HG03558 (cell line): ENCODE results near the gene COX5A.

ENCODE experiments used
- ATAC-seq: cut with Tn5 transposase; IDR thresholded peaks from one replicate; pipeline ENCODE4 v1.9.1; 2021; ENCODE audit warnings: moderate number of reproducible peaks; ENCODE audit not compliant: unreplicated experiment; ENCODE audit errors: extremely low read depth

The COX5A gene

GRCh38 chr15:74937590-74938371 is at the start of gene COX5A:
Gene COX5A (minus strand): TSS chr15:74938073. CDS start chr15:74938014, 59 bp downstream.
- peak; percentile 66 for ATAC-seq

DNA sequence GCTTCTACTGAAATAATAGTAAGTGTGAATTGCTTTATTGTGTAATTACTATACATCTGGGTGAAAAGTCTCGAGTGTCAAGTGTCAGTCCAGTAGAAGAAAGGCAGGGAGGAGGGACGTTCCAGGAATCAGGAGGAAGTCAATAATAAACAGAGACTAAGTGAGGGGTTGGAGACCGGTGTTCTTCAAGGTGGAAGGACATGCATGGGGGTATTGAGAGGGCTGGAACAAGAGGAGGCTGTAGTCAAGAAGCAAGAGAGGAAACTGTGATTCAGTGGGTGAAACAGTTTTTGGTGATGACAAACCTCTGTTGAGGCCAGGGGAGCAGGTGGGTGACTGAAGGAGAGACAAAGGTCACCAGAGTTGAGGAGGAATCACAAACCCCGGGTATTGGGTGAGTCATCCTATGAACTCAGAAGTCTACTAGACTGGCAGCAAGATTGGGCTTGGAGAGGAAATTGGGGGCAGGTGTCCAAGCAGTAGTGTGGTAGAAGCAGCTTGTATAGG is 45.9 kb upstream of the COX5A start:
- no peak for ATAC-seq

DNA sequence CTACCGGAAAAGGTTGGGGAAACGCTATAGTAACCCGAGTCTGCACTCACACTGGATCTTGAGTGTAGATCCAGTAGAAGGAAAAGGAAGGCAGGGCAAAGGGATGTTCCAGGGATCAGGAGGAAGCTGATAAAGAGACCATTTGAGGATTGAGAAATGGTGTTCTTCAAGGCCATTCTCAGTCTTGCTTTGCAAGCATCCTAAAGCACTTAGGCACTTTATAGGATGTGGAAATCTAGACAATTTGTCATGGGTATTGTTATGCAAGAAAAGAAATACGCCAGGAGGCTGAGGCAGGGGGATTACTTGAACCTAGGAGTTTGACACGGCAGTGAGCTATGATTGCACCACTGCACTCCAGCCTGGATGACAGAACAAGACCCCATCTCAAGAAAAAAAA is 44.3 kb upstream of the COX5A start:
- ATAC-seq = no peak

DNA sequence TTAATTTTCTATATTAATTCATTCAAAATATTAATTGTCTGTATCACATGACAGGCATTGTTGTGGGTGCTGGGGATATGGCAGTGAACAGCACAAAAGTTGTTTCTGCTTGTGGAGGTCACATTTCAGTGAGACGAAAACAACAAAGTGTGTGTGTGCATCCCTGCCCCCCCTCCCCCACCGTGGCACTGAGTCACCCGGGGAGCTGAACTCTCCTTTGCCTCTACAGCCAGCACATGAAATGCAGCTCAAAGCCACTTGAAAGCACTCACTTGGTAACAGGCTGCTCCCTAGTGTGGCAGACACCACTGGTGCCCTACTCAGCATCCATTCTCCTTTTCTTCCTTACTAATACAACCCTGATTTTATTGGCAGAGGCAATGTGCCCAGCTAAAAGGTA is 40.6 kb upstream of the COX5A start:
- no peak for ATAC-seq

DNA sequence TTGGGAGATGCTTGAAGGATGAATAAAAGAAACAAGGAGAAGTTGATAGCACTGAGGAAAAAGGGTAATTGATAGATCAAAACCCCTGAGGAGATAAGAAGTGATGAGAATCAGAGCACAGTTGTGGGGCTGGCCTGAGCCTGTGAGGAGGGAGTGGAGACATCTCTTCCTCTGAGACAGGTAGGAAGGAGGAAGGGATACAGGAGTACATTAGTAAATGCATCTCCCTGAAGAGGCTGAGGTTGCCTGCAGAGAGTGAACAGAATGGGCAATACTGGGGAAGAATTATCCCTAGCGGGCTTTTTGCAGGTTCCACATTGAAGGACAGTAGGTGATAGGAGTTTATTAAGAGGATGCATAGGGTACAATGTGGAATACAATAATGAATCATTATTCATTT is 40.2 kb upstream of the COX5A start:
- no peak for ATAC-seq

- ATAC-seq = no peak
Observed at GRCh38 chr15:74977599-74977998, 39.7 kb upstream of the COX5A start.

DNA sequence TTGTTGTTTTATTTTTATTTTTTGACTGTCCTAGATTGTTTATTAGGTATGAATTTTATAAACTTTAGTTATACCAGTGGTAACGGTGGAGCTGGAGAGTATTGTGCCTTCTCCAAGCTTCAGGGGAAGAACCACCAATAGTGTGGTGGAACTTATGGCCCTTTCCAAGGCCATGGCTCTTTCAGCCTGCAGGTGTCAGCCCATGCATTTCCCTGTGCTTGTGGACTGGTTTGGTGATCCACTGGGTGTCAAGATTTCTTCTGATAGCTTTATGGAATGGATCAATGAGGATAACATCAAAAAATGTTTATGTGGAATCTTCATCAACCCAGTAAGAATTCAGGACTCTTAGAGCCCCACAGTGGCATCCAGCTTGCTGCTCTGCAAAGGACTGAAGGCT is 38.3 kb upstream of the COX5A start:
- ATAC-seq = no peak

DNA sequence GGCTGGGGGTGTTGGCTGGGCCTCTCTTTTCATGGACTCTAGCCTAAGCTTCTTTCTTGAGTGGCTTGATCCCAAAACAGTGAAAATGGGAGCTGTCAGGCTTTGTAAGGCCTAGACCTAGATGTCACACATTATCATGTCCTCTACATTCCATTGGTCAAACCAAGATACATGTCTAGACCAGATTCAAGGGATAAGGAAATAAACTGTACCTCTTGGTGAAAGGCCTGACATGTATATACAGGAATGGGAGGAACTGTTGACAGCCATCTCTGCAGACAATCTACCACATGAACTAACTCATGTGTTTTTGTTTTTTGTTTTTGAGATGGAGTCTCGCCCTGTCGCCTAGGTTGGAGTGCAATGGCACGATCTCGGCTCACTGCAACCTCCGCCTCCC is 29.8 kb upstream of the COX5A start:
- ATAC-seq = no peak

DNA sequence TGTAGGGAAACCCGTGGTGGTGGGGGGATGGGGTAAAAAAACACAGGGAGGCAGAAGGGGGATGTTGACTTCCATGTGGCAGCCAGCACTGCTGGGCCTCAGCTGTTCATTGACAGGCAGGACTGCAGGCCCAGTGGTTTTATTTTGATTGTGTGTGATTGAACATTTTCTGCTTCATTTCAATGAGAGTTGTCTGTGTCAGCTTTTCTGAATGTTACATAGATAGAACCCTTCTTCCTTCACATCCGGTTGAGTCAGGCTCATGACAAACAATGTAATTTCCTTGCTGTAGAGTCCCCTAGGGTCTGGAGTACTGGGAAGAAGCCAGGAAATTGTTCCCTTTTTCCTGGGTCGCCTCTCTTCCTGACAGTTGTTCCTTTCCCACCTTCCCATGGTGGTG is 26.9 kb upstream of the COX5A start:
- ATAC-seq = no peak

DNA sequence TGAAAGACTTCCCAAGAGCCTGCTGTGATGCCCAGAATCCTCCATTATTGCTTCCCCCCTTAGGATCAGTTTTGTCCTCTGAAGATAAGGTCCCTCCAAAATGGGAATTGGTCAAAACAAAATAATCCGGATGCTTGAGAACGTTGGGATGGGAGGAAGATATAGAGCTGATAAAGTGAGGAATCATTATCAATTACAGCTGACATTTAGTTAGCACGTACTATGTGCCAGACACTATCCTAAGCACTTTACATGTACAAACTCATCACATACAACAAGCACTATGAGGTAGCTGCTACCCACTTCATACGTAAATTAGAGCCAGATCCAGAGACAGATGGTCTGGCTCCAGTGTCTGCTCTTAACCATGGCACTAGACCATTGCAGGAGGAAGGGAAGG is 25.3 kb upstream of the COX5A start:
- no peak for ATAC-seq

- ATAC-seq = no peak
Observed at GRCh38 chr15:74962671-74963070, 24.8 kb upstream of the COX5A start.

DNA sequence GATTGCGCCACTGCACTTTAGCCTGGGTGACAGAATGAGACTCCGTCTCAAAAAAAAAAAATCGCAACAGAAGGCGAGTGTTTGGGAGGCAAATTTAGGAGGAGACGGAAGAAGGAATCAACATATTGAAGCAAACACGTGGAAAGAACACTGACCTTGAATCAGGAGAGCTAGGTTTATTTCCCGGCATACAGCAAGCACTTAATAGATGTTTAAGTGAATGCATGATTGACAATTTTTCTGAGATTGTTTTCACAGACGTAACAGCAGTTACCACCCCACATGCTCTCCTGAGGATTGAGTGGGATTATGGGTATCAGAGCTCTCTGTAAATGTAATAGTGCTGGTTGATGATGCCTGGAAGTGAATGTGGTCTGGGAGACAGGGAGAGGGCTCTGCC is 24.3 kb upstream of the COX5A start:
- ATAC-seq = no peak

- no peak for ATAC-seq
Observed at GRCh38 chr15:74961616-74962015, 23.7 kb upstream of the COX5A start.

- ATAC-seq = no peak
Observed at GRCh38 chr15:74960995-74961588, 23.2 kb upstream of the COX5A start.

DNA sequence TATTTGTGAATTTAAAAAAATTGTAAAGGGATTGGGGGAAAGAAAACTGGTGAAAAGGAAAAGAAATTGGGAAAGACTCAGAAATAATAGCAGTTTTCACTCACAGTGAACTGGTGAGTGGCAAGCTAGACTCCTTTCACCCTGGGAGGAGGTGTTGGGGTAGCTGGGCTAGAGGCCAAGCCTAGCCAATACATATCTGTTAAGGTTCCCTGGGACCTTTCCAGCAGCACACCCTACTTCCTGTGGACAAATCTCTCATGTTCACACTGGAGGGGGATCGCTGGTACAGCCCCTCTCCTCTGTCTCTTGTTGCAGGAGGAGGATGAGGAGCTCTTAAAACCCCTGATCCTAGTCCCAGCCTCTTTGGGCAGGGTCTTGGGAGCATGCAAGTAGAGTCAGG is 22.4 kb upstream of the COX5A start:
- ATAC-seq = no peak

- no peak for ATAC-seq
Observed at GRCh38 chr15:74959586-74959939, 21.7 kb upstream of the COX5A start.

GRCh38 chr15:74958908-74959585 is 21.2 kb upstream of the COX5A start:
- ATAC-seq = no peak

DNA sequence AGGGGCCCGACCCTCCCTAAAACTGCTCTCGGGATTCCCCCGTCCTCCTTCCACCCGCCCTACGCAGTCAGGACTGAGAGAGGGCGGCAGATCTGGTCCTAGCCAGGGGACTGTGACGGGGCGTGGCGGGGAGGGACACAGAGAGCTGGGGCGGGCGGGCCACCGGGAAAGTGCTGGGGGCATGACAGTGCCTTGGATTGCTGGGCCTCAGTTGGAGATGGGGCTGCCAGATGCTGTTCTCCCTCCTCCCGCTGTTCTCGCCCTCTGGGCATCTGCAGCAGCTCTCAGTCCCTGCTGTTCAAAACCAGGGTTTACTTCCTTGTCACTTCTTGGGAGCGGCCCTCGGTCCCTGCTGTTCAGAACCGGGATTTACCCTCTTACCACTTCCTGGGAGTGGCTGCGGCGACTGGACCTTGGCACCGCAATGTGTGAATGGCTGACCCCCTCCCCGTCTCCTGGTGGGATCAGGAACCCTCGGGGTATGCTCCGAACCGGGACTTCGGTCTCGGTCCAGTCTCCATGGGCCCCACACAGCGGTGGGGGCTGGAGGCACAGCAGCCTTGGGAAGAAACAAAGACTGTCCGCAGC is 20.5 kb upstream of the COX5A start:
- no peak for ATAC-seq

DNA sequence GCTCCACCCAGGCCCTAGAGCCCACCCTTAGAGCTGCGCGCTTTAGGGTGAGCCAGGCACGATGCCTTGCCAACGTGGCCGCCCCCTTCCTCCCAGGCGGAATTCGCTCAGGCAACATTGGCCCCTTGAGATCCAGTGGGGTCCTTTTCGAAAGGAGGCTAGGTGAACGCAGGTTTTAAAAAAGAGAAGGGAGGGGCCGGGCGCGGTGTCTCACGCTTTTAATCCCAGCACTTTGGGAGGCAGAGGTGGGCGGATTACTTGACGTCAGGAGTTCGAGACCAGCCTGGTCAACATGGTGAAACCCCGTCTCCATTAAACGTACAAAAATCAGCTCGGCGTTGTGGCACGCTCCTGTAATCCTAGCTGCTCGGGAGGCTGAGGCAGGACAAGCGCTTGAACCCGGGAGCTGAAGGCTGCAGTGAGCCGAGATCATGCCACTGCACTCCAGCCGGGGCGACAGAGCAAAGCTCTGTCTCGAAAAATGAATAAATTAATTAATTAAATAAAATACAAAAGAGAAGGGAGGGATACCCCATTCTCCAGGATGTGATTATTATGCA is 19.7 kb upstream of the COX5A start:
- no peak for ATAC-seq

DNA sequence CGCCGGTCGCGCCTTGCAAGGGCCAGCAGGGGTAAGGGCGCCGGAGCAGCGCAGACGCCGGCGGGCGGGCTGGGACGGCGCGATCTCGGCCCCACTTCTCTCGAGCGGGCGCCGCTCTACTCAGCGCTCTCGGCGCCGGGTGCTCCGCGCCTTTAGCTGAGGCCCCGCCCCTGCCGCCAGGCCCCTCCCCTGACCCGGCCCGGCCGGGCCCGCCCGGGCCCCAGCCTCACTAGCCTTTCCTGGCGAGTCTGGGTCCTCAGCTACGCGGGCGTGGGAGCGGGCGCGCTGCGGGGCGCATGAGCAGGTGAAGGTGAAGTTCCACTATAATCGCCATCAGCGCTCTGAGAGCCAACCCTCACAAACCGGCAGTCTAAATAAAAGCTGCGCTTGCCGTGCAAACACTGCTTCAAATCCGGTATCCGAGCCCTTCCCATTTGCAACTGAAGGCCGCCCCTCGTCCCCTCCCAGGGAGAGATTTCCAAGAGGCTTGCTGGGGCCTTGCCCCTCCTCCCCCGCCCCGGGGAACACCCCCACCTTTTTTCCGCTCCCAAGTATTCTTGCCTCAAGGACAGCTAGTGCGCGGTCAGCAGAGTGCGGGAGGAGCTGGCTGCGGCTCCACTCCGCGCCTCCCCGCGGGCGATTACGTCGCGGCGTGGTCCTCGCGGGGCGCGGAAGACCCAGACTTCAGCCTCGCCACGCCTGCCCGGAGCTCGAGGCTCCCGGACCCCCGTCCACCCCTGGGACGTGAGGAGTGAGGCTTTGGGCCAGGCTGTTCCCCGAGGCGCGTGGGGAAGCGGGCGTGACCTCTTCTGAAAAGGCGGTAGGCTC is 19.0 kb upstream of the COX5A start, which contains the start of gene RPP25:
Gene RPP25 (minus strand): TSS at position 125 of the 828 bp plus-strand sequence. CDS start 189 bp downstream, outside the sequence.
- ATAC-seq = no peak
